ENCODE measurements around the gene GPR157. TPM values are rescaled to one million over a fixed set of nuclear protein-coding genes. Genes with fewer than 3 reads are reported as not detected.

GPR157 gene
- total RNA-seq, 2 donors from 2014 or later: 10.3 to 13.0 TPM

GRCh38 chr1:9105336-9105867 is 23.5 kb downstream of the GPR157 start:
- no peak for DNase-seq (ENCODE audit: low spot score)
- H3K4me3 ChIP-seq: no peak overlapping the region
- H3K4me1 ChIP-seq: peaks cover 0 to under 1% of the 10 kb centered on the region in 2 donors
- H3K27ac ChIP-seq: no peak overlapping the region
- H3K27me3 ChIP-seq: no peaks in the 10 kb centered on the region
- no peak for TF ChIP-seq CTCF (IDR thresholded peaks at IDR 0.05)
- H3K9me3 ChIP-seq: no peaks in the 10 kb centered on the region
- peaks cover 34% of the 10 kb centered on the region for H3K36me3 ChIP-seq

GRCh38 chr1:9101510-9102146 is 27.3 kb downstream of the GPR157 start:
- Histone ChIP-seq H3K27me3 (no peaks in the 10 kb centered on the region), H3K4me3 (no peak overlapping the region), H3K27ac (no peak overlapping the region), H3K36me3 (peaks cover 34% of the 10 kb centered on the region), H3K4me1 (no peaks in the 10 kb centered on the region), H3K9me3 (no peaks in the 10 kb centered on the region)
- DNase-seq (ENCODE audit: low spot score): no peak
- TF ChIP-seq CTCF (IDR thresholded peaks at IDR 0.05): peak in 1 of 2 donors; percentile 65

- Histone ChIP-seq H3K27me3 (no peaks in the 10 kb centered on the region), H3K4me3 (no peak overlapping the region), H3K36me3 (peaks cover 32% of the 10 kb centered on the region), H3K4me1 (no peaks in the 10 kb centered on the region), H3K27ac (no peak overlapping the region), H3K9me3 (peaks cover 0 to 5% of the 10 kb centered on the region in 2 donors)
- DNase-seq (ENCODE audit: low spot score): no peak
- TF ChIP-seq CTCF (IDR thresholded peaks at IDR 0.05): no peak
Measured at GRCh38 chr1:9100471-9101043, 28.3 kb downstream of the GPR157 start.

GRCh38 chr1:9099555-9099954 is 29.3 kb downstream of the GPR157 start:
- H3K27ac ChIP-seq: no peak overlapping the region
- H3K36me3 ChIP-seq: peaks cover 27% of the 10 kb centered on the region
- no peaks in the 10 kb centered on the region for H3K27me3 ChIP-seq
- no peak overlapping the region for H3K4me3 ChIP-seq
- no peak for TF ChIP-seq CTCF (IDR thresholded peaks at IDR 0.05)
- no peak for DNase-seq (ENCODE audit: low spot score)
- no peaks in the 10 kb centered on the region for H3K4me1 ChIP-seq
- peaks cover 0 to 5% of the 10 kb centered on the region in 2 donors for H3K9me3 ChIP-seq

- no peak for DNase-seq (ENCODE audit: low spot score)
- peaks cover 0 to 5% of the 10 kb centered on the region in 2 donors for H3K9me3 ChIP-seq
- no peak for TF ChIP-seq CTCF (IDR thresholded peaks at IDR 0.05)
- H3K27ac ChIP-seq: no peak overlapping the region
- H3K4me3 ChIP-seq: no peak overlapping the region
- H3K4me1 ChIP-seq: no peaks in the 10 kb centered on the region
- no peaks in the 10 kb centered on the region for H3K27me3 ChIP-seq
- H3K36me3 ChIP-seq: peaks cover 13% of the 10 kb centered on the region
Measured at GRCh38 chr1:9097947-9098705, 30.8 kb downstream of the GPR157 start.
